GM19395 (cell line): Measurements from ENCODE around the gene DNASE1L1.
A peak's percentile ranks its signal among the peaks of the same experiment; 100 is the strongest.
"Not testable (repeated sequence)": the region's sequence is repeated elsewhere in the genome, so short reads cannot be mapped to it uniquely, and the experiment has no call there.

Source experiments
- ATAC-seq: cut with Tn5 transposase; IDR thresholded peaks from one replicate; pipeline ENCODE4 v1.9.1; 2021; ENCODE audit warnings: mild to moderate bottlenecking, moderate library complexity; ENCODE audit not compliant: unreplicated experiment

DNASE1L1 gene

DNA sequence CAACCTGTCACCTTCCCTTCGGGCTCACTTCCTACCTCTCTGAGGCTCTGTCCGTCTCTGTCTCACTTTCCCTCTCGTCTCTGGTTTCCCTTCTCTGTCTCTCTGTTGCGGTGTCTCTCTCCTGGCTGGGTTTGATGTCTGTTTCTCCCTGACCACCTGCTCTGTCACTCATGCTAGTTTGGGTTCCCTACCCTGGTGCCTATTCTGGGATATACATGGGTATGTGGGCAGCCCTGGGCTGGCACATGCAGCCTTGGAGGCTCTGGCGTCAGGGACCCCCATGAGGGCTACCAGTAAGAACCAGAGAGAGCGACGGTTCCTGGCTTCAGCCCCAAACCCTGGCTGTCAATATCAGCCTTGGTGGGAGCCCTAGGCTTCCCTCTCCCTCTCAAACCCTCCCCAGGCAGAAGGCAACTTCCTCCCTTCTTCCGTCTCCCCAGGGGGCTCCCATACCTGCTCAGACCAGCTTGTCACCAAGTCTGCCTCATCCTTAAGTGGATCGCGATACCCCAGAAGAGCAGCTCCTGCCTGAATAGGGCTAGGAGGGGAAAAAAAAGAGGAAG lies 314 bp downstream of the DNASE1L1 start:
- ATAC-seq, result no peak

DNA sequence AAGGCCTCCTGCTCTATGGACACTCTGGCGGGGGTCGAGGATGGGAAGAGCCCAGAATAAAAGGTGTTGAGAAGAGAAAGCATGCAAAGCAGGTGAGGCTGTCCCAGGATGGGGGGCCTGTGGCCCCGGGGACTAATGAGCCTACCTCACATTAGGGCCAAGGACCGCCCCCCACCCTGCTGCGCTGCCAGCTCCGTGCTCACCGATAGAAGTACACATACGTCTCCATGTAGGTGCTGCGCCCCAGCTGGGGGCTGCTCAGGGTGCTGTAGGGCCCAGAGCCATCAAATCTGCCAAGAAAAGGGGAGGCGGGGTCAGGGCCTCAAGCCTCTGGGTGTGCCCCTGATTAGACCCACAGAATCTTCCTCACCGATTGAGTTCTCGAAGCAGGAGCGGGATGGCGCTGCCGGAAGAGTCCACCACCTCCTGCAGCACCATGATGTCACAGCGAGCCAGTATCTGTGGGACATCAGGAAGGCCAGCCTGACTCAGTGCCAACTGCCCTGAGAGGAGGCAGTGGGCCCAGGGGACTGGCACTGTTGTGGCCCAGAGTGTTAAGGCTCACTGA lies 4.3 kb downstream of the DNASE1L1 start:
- ATAC-seq, result no peak

DNA sequence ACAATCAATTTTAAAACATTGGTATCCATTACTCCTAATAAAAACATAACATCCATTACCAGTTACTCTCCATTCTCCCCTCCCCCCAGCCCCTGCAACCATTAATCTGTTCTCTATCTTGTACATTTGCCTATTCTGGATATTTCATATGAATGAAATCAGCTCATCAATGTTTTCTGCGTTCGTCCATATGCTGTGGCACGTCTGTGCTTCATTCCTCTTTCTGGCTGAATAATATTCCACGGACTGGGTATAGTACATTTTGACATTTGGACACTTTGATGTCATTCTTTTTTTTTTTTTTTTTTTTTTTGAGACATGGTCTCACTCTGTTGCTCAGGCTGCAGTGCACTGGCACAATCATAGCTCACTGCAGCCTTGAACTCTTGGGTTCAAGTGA lies 5.2 kb downstream of the DNASE1L1 start:
- ATAC-seq, result no peak

DNA sequence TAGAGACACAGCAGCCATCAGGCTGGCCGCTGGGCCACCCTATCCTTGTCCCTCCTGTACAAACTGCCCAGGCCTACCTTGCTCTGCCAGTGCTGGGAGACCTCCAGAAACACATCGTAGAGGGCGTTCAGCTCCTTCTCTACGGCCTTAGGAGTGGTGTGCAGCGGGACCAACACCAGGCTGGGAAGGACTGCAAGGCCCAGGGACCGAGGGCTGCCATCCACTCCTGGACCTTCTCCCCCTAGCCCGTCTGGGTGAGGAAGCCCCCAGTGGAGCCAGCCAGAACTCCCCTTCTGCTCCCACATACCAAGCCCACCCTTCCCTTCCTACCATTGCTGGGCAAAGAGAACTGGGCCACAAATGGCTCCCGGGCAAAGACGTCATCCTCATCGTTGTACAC lies 5.9 kb downstream of the DNASE1L1 start:
- no peak for ATAC-seq

DNA sequence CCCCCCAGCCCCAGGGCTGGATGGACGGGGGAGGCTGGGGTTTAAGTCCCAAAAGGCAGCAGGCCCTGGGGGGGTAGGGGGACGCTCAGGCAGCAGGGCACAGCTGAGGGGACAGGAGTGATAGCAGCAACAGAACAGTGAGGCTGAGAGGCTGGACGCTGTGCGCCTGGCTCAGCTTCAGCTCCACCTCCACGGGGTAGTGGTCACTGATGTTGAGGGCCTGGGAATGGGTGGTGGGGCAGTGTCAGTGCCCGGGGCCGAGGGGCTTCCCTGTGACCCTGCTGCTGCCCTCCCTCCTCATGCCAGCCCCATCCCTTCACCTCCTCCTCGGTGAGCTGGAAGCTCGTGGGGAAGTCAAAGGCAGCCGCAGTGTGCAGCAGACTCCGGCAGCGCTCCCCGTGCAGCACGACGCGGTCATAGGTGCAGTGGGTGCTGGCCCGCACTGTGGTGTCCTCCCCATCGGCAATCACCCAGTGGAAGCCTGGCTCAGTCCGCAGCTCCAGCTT lies 6.4 kb downstream of the DNASE1L1 start:
- no peak for ATAC-seq

DNA sequence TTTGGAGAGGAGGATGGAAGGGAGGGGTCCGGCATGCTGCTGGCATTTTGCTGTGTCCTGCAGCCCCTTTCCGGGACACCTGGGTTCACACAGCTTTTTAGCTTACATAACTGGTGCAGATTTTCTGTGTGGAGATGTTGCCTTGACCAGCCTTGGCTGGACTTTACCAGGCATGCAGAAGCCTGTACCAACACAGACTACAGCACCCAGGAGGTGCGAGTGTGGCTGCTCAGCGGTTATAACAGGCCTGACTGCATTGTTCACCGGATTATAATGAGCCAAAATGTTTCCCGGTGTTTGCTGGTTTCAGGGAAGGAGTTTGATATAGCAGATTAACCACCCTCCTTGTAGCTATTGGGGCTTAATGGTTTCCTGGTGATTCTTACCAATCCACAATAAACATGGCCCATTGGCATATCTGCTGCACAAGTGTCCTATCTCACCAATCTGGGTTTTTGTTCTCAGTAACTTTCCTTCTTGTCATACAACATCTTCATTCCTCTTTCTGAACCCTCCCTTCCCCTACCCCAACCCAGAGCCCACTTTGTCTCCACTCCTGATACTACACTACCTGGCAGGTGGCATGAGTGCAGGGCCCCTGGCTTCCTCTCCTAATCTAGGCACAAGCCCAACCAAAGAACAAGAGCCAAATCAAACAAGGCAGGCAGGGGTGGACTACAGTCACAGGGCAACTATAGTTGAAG lies 7.0 kb downstream of the DNASE1L1 start:
- ATAC-seq, result no peak

DNA sequence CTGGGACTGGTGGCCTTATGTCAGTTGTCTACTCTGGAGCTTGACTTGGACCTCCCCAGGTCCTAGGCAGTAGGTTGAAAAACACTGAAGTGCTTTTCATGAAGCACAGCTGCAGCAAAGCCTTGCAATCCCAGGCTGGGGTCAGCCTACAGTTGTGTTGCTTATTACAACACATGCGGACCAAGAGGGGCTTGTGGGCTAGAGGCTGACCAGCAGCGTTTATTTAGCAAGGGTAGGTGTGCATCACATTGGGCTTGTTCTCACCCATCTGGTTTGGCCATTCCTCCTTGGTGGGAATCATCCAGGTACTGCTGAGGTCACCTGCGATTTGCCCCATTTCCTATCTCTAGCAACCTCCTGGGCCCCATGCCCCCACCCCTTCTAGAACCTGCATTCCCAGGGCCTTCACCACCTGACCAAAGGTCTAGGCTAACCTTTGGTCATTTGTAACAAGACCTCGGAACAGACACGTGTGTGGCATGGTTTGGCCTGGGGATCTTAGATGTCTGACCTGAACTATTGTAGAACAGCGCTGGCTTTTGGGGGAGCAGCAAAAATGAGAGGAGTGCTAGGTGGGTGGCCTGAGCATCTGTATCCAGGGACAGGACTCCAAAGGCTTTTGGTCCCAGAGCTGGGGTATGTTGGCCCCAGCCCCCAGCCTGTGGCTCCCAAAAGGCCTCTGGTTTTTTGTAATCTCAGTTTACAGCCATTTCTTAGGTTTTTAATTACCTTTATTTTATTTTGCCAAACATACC lies 7.8 kb downstream of the DNASE1L1 start:
- no peak for ATAC-seq

DNA sequence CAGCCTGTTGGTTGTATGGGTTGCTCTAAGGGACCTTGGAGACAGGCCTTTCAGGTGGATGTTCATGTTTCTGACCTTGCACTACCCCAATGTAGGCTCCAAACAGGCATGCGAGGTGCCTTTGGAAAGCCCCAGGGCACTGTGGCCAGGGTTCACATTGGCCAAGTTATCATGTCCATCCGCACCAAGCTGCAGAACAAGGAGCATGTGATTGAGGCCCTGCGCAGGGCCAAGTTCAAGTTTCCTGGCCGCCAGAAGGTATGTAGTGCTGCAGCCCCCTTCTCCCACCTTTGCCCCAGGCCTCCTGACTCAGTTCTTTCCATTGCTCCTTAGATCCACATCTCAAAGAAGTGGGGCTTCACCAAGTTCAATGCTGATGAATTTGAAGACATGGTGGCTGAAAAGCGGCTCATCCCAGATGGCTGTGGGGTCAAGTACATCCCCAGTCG lies 8.7 kb downstream of the DNASE1L1 start:
- ATAC-seq, result not testable (repeated sequence)

DNA sequence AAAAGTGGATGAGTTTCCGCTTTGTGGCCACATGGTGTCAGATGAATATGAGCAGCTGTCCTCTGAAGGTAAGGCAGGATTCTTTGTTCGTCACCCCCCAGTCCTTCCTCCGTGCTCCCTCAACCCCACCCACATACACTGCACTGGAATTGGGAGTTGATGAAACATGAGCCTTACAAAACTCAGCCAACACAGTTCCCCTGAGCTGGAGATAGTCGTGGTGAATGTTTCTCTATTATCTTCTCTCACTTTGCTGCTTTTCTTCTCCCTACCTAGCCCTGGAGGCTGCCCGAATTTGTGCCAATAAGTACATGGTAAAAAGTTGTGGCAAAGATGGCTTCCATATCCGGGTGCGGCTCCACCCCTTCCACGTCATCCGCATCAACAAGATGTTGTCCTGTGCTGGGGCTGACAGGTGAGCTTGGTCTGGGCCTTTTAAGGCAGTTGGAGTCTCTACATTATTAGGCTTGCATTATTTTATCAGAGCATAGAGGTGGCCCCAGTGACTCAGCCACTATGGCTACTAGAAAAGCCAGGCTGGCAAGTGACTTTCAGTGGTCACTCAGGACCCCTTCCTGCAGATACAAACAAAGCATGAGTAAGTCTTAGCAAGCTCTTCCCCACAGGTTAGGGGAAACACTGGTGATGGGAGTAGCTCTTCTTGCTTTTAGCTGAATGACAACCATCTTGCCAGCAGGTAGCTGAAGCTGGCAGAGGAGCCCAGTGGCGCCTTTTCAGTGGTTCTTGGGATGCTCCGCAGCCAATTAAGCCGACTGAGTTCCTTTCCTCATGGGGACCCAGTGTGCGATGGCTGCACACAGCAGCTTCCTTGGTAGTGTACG lies 9.3 kb downstream of the DNASE1L1 start:
- no peak for ATAC-seq

DNA sequence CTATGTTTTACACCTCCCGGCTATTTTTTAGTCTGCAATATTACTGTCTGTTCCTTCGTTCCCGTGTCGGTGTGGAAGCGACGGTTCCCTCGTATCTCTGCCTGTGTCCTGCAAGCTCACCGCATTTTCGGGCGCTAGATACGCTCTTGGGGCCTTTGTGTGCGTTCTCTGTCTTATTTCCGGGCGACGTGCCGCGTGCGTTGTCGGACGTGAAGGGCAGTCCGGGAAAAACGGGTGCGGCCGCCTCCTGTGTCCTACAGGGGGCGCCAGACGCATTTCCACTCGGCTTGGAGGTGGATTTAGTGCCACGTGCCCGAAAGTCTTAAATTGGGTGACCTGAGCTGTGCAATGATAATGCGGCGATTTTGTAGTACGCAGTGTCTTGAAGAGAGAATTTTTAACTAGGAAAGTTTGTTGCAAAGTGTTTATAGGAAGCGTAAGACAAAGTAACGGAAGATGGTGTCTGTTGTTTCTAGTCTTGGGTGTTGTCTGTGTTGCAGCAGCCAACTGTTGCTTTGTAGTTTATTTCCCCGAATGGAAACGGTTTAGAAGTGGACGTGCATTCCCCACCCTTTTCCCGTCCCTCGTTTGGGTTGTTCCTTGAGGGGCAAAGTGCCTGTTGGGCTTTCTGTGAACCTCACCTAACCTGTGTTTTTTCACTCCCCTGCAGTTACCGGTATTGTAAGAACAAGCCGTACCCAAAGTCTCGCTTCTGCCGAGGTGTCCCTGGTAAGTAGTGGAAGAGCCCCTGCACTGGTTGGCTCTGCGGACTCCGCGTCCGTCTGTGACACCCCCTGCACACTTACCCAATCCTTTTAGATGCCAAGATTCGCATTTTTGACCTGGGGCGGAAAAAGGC lies 10.2 kb downstream of the DNASE1L1 start:
- ATAC-seq, result peak; percentile 15

DNA sequence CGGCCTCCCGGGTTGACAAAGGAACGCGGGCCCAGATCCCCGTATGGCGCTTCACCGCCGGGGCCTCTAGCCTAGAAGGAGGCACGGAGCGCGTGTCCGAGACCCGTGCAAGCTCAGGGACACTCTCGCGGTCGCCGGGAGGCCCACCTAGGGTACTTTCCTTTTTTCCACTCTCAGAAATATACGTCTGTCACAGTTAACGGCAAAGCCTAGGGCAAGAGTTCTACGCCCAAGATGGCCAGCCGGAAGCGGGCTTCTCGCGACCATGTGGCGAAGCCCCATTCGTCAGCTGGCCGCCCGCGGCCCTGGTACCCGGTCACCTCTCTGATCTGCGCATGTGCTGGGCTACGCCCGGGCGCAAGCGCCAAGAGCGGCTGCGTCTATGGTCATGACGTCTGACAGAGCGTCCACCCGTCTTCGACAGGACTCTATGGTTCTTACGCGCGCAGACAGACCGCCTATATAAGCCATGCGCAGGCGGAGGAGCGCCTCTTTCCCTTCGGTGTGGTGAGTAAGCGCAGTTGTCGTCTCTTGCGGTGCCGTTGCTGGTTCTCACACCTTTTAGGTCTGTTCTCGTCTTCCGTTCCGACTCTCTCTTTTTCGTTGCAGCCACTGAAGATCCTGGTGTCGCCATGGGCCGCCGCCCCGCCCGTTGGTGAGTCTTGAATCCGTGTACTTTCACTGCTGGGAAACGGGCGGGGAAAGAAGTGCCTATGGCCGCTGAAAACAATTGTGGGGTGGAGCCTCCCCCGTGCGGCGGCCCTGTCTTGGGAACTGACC lies 11.0 kb downstream of the DNASE1L1 start, which contains the start of gene RPL10:
TSS of gene RPL10 (plus strand) at position 490 of the 780 bp plus-strand sequence. CDS start at position 633, 143 bp downstream.
- peak; percentile 76 for ATAC-seq

DNA sequence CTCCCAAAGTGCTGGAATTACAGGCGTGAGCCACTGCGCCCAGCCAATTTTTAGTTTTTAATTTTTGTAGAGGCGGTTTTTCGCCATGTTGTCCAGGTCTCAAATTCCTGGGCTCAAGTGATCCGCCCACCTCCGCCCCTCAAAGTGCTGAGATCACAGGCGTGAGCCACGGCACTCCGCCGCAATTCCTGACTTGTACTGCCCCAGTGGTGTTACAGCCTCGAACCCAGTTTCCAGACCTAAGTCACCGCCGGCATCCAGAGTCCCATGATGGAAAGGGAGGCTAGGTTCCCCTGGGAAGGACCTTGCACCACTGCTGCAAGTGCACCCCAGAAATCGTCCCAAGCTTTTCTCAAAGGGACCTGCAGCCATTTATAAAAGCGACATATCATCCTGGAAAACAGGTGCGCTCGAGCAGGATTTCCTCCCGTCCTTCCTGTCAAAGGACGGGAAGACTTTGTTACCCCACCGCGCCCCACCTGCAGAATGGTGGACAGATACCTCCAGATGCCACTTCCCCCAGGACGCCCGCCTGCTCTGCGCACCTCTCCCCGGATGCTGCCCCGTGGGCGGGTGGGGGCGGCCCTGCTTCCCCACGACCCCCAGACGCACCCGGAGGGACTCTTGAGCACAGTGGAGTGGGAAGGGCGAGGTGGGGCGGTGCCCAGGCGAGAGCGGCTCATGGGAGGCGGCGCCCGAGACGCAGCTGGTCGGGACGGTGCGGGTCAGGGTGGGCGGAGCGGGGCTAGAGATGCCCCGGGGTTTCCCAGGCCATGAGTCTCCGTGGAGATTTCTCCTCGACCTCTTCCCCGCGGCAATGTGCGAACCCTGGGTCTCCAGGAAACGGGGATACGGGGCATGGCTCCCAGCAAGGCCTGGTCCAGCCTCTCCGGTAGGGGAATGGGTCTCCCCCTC lies 11.8 kb downstream of the DNASE1L1 start:
- ATAC-seq, result peak; percentile 59

DNA sequence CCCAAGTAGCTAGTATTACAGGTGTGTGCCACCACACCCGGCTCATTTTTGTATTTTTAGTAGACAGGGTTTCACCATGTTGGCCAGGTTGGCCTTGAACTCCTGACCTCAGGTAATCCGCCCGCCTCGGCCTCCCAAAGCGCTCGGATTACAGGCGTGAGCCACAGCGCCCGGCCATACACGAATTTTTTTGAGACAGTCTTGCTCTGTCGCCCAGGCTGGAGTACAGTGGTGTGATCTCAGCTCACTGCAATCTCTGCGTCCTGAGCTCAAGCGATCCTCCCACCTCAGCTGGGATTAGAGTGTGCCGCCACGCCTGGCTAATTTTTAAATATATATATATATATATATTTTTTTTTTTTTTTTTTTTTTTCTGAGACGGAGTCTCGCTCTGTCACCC lies 12.7 kb downstream of the DNASE1L1 start:
- ATAC-seq, result not testable (repeated sequence)

DNA sequence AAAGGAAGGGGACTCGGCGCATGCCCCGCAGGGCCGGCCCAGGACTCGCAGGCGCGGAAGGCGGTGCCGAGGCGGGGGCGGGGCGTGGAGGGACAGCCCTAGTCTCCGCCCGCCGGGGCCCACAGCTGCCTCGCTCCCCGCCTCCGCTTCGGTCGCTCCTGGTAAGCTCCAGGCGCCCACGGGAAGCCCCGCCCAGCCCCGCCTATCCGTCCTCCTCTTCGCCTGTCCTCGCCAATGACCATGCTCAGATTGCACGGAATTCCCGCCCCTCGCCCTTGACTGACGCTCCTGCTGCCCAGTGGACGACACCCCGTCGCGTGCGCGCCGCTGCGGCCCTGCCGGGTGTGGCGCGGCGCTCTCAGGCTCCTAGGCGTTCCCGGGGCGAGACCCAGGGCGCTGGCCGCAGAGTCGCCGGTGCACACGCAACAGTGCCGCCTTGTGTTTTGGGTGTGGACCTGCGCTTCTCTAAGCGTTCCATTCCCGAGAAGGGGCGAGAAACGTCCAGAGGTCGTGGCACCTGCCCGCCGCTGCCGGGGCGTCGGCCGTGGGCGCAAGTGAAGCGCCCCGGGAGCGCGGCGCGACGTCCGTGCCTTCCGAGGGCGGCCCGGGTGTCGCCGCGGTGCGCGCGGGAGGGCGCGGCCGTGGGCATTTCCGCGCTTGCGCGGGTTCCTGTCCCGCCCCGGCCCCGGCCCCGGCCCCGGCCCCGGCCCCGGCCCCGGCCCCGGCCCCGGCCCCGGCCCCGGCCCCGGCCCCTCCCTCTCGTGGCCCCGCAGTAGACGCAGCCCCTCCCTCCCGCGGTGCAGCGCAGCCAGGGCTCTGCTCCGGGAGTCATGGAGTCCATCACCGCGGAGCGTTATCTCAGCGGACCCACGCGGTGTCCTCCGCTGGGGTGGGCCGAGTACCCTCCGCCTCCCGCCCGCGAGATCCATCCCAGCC lies 19.0 kb downstream of the DNASE1L1 start:
- ATAC-seq, result peak; percentile 72

DNA sequence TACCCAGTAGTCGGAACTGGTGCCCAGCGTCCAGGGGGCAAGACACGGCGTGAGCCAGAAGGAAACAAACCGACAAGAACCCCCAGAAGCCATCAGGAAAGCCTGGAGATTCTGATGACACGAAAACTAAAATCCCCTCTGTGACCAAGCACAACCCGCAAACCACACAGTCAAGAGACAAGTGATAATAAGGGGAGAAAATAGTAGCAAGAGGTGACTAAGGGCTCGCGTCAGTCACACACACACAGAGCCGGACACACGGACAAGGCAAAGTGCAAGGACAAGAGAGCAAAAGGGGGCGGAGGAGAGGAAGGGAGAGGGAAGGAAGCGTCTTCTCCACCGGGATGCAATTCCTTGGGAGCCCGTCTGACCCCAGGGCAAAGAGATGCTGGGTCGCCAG lies 20.4 kb downstream of the DNASE1L1 start:
- ATAC-seq, result peak; percentile 14

DNA sequence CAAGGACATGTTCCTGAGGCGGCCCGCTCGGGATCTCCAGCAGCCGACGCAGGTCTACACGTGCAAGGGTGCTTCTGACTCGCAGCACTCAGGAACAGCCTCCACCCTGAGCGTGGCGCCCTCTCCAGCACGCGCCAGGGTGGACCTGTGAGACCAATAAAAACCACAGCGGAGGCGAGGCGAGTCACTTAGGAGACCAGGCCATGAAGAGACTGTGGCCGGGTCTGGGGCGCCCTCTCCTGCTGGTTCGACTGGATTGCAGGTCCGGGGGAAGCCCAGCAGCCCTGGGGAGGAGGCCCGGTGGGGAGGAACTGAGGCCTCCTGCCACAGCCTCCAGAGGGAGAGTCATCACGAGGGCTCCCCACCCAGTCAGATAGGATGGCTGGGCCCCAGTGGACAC lies 21.0 kb downstream of the DNASE1L1 start:
- ATAC-seq, result peak; percentile 23
